ENCODE results near the gene COL6A6. TPM values are rescaled to one million over a fixed set of nuclear protein-coding genes. Genes with fewer than 3 reads are reported as not detected.
"Not testable (repeated sequence)": the region's sequence is repeated elsewhere in the genome, so short reads cannot be mapped to it uniquely, and the experiment has no call there.

The COL6A6 gene
- total RNA-seq, 1 donor from 2014 or later: not detected

DNA sequence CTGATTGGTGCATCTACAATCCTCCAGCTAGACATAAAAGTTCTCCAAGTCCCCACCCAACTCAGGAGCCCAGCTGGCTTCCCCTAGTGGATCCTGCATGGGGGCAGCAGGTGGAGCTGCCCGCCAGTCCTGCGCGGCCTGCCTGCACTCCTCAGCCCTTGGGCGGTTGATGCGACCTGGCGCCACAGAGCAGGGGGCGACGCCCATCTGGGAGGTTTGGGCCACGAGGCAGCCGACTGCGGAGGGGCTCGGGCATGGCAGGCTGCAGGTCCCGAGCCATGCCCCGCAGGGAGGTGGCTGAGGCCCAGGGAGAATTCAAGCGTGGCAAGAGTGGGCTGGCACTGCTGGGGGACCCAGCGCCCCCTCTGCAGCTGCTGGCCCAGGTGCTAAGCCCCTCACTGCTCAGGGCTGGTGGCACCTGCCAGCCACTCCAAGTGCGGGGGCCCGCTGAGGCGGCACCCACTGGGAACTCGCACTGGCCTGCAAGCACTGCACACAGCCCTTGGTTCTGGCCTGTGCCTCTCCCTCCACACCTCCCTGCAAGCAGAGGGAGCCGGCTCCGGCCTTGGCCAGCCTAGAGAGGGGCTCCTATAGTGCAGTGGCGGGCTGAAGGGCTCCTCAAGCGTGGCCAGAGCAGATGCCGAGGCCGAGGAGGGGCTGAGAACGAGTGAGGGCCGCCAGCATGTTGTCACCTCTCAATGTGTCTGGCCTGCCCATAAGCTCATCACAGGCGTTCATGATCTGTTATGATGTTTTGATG is 30.1 kb downstream of the COL6A6 start:
- DNase-seq (ENCODE audit: extremely low spot score in 2 of 2): no peak
- no peak overlapping the region for H3K27ac ChIP-seq
- H3K4me1 ChIP-seq: no peaks in the 10 kb centered on the region
- H3K9me3 ChIP-seq: no peaks in the 10 kb centered on the region
- TF ChIP-seq POLR2A (IDR thresholded peaks at IDR 0.05): no peak
- no peak for TF ChIP-seq POLR2AphosphoS5 (IDR thresholded peaks at IDR 0.05; ENCODE audit: insufficient read depth in 1 of 2, low read depth in 1 of 2)
- TF ChIP-seq, protein P1, sequence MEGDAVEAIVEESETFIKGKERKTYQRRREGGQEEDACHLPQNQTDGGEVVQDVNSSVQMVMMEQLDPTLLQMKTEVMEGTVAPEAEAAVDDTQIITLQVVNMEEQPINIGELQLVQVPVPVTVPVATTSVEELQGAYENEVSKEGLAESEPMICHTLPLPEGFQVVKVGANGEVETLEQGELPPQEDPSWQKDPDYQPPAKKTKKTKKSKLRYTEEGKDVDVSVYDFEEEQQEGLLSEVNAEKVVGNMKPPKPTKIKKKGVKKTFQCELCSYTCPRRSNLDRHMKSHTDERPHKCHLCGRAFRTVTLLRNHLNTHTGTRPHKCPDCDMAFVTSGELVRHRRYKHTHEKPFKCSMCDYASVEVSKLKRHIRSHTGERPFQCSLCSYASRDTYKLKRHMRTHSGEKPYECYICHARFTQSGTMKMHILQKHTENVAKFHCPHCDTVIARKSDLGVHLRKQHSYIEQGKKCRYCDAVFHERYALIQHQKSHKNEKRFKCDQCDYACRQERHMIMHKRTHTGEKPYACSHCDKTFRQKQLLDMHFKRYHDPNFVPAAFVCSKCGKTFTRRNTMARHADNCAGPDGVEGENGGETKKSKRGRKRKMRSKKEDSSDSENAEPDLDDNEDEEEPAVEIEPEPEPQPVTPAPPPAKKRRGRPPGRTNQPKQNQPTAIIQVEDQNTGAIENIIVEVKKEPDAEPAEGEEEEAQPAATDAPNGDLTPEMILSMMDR (IDR thresholded peaks at IDR 0.05): no peak
- H3K4me3 ChIP-seq: no peak overlapping the region
- H3K27me3 ChIP-seq: no peaks in the 10 kb centered on the region
- H3K36me3 ChIP-seq: no peaks in the 10 kb centered on the region
- intact Hi-C loops (cut with DNase I): no loop called here

DNA sequence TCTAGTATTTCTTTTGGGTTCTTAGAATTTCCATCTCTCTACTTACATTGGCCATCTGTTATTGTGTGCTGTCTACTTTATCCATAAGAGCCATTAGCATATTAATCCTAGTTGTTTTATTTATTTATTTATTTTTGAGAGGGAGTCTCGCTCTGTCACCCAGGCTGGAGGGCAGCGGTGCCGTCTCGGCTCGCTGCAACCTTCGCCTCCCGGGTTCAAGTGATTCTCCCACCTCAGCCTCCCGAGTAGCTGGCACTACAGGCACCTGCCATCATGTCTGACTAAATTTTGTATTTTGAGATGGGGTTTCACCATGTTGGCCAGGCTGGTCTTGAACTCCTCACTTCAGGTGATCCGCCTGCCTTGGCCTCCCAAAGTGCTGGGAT is 30.7 kb downstream of the COL6A6 start:
- H3K4me1 ChIP-seq; H3K36me3 ChIP-seq; H3K27ac ChIP-seq; DNase-seq (ENCODE audit: extremely low spot score in 2 of 2); H3K4me3 ChIP-seq; intact Hi-C loops (cut with DNase I); H3K9me3 ChIP-seq; H3K27me3 ChIP-seq: not testable (repeated sequence)

DNA sequence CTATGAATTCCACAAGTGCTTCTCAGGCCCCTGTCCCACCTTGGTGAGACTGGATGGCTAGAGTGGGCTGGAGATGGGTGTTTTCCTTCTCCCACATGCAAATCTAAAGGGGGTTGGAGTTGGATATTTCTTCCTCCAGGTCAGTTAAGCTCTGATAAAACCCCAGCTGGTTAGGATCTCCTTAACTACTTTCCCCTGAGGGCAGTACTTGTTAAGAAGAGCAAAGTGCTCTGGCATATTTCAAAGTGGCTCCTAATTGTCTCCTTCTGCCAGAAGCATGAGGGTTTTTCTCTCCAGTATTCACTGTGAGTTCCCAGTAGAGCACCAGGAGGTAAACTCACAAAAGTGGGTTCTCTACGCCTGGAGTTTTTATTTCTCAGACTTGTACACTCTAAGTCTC is 31.4 kb downstream of the COL6A6 start:
- intact Hi-C loops (cut with DNase I): no loop called here
- Histone ChIP-seq H3K4me1 (no peaks in the 10 kb centered on the region), H3K9me3 (no peaks in the 10 kb centered on the region), H3K36me3 (no peaks in the 10 kb centered on the region), H3K27ac (no peak overlapping the region), H3K4me3 (no peak overlapping the region), H3K27me3 (no peaks in the 10 kb centered on the region)
- TF ChIP-seq, protein P1 (IDR thresholded peaks at IDR 0.05): no peak
- TF ChIP-seq POLR2AphosphoS5 (IDR thresholded peaks at IDR 0.05; ENCODE audit: insufficient read depth in 1 of 2, low read depth in 1 of 2) (no peak), POLR2A (IDR thresholded peaks at IDR 0.05) (no peak)
- DNase-seq (ENCODE audit: extremely low spot score in 2 of 2): no peak

DNA sequence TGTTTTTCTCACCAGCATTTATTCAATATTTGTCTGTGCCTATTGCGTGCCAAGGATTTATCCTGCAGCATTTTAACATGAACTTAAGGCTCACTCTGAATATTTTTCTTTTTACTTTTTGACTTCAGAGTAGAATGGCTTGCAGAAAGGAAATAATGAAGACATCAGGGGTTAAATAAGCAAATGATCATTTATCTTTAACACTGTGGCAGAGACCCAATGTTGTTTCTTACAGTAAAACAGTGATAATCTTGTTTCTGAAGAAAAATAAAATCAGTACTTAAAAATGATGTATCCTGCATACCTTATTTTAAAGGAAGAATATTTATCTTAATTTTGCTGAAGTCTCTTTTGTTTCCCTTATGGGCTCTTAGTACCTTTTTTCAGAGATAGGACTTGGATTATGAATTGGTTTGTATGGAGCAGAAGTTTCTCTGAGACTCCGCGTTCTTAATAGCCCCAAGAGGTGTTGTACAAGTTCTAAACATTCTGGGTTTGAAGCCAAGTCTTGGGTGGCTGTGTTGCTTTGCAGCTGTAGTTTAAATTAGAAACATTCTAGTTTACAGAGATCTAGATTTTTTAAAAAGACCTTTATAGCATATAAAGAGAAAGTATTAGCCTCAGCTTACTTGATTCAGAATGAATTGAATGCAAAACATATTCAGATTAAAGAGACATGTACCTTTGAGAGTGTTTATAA is 40.5 kb downstream of the COL6A6 start:
- H3K4me3 ChIP-seq: no peak overlapping the region
- no peaks in the 10 kb centered on the region for H3K27me3 ChIP-seq
- TF ChIP-seq POLR2A (IDR thresholded peaks at IDR 0.05) (no peak), POLR2AphosphoS5 (IDR thresholded peaks at IDR 0.05; ENCODE audit: insufficient read depth in 1 of 2, low read depth in 1 of 2) (no peak)
- TF ChIP-seq, protein P1 (IDR thresholded peaks at IDR 0.05): no peak
- H3K9me3 ChIP-seq: no peaks in the 10 kb centered on the region
- H3K36me3 ChIP-seq: no peaks in the 10 kb centered on the region
- no peak for DNase-seq (ENCODE audit: extremely low spot score in 2 of 2)
- H3K27ac ChIP-seq: no peak overlapping the region
- no peaks in the 10 kb centered on the region for H3K4me1 ChIP-seq
- intact Hi-C loops (cut with DNase I): no loop called here

DNA sequence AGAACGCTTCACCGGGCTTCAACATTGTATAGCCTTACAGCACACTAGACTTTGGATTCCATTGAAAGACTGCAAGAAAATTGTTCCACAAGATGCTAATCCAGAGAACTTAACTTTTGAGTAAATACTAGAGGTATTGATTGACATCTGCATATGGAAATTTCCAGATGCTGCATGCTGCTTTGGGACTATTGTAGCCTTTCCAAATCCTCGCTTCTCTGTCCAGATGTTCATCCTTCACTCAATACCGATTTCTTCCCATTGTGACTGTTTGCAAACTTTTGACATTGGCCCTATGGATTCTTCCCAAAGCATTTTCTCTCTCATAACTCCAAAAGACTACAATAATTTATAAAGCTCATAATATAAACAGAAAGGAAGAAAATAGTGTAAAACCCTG is 41.4 kb downstream of the COL6A6 start:
- Histone ChIP-seq H3K36me3 (no peaks in the 10 kb centered on the region), H3K4me3 (no peak overlapping the region), H3K4me1 (no peaks in the 10 kb centered on the region), H3K27ac (no peak overlapping the region), H3K27me3 (no peaks in the 10 kb centered on the region), H3K9me3 (no peaks in the 10 kb centered on the region)
- DNase-seq (ENCODE audit: extremely low spot score in 2 of 2): no peak
- TF ChIP-seq, protein P1 (IDR thresholded peaks at IDR 0.05): no peak
- TF ChIP-seq POLR2A (IDR thresholded peaks at IDR 0.05) (no peak), POLR2AphosphoS5 (IDR thresholded peaks at IDR 0.05; ENCODE audit: insufficient read depth in 1 of 2, low read depth in 1 of 2) (no peak)
- intact Hi-C loops (cut with DNase I): no loop called here
